ENCODE results near the gene SCNN1B. TPM values are rescaled to one million over a fixed set of nuclear protein-coding genes. Genes with fewer than 3 reads are reported as not detected.

The SCNN1B gene
- total and polyA plus RNA-seq, 10 donors = 0.80 to 6.3 (median 2.9) TPM

GRCh38 chr16:23320693-23321092, 18.6 kb downstream of the SCNN1B start:
- Histone ChIP-seq H3K4me1 (no peaks in the 10 kb centered on the region), H3K27me3 (replicated peaks in 1 of 7) (no peaks in the 10 kb centered on the region), H3K4me3 (no peak overlapping the region), H3K9me3 (no peaks in the 10 kb centered on the region), H3K36me3 (no peaks in the 10 kb centered on the region), H3K27ac (no peak overlapping the region)
- TF ChIP-seq, protein P1, sequence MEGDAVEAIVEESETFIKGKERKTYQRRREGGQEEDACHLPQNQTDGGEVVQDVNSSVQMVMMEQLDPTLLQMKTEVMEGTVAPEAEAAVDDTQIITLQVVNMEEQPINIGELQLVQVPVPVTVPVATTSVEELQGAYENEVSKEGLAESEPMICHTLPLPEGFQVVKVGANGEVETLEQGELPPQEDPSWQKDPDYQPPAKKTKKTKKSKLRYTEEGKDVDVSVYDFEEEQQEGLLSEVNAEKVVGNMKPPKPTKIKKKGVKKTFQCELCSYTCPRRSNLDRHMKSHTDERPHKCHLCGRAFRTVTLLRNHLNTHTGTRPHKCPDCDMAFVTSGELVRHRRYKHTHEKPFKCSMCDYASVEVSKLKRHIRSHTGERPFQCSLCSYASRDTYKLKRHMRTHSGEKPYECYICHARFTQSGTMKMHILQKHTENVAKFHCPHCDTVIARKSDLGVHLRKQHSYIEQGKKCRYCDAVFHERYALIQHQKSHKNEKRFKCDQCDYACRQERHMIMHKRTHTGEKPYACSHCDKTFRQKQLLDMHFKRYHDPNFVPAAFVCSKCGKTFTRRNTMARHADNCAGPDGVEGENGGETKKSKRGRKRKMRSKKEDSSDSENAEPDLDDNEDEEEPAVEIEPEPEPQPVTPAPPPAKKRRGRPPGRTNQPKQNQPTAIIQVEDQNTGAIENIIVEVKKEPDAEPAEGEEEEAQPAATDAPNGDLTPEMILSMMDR (IDR thresholded peaks at IDR 0.05 in 8 of 11, conservative IDR thresholded peaks at IDR 0.05 in 3 of 11) = no peak
- TF ChIP-seq POLR2AphosphoS5 (IDR thresholded peaks at IDR 0.05) = no peak
- TF ChIP-seq POLR2A (IDR thresholded peaks at IDR 0.05) = no peak
- no peak for DNase-seq
- WGBS, 5 donors = 68 to 73% (median 69%) methylated on average over 7 of the region's 7 CpGs
- intact Hi-C loops (cut with DNase I; ENCODE audit: low total_unique reads) = no loop called here

- TF ChIP-seq, protein P1 (IDR thresholded peaks at IDR 0.05 in 8 of 11, conservative IDR thresholded peaks at IDR 0.05 in 3 of 11) = no peak
- no peak for TF ChIP-seq POLR2AphosphoS5 (IDR thresholded peaks at IDR 0.05)
- no peak for TF ChIP-seq POLR2A (IDR thresholded peaks at IDR 0.05)
- DNase-seq = no peak
- H3K4me3 ChIP-seq = no peak overlapping the region
- H3K36me3 ChIP-seq = no peaks in the 10 kb centered on the region
- H3K4me1 ChIP-seq = no peaks in the 10 kb centered on the region
- 89 to 95% (median 92%) methylated on average over 11 to 14 of the region's 14 CpGs for WGBS, 5 donors
- intact Hi-C loops (cut with DNase I; ENCODE audit: low total_unique reads) = no loop called here
- no peaks in the 10 kb centered on the region for H3K9me3 ChIP-seq
- H3K27ac ChIP-seq = no peak overlapping the region
- H3K27me3 ChIP-seq (replicated peaks in 1 of 7) = no peaks in the 10 kb centered on the region
Observed at GRCh38 chr16:23321206-23321875, 19.2 kb downstream of the SCNN1B start.

DNA sequence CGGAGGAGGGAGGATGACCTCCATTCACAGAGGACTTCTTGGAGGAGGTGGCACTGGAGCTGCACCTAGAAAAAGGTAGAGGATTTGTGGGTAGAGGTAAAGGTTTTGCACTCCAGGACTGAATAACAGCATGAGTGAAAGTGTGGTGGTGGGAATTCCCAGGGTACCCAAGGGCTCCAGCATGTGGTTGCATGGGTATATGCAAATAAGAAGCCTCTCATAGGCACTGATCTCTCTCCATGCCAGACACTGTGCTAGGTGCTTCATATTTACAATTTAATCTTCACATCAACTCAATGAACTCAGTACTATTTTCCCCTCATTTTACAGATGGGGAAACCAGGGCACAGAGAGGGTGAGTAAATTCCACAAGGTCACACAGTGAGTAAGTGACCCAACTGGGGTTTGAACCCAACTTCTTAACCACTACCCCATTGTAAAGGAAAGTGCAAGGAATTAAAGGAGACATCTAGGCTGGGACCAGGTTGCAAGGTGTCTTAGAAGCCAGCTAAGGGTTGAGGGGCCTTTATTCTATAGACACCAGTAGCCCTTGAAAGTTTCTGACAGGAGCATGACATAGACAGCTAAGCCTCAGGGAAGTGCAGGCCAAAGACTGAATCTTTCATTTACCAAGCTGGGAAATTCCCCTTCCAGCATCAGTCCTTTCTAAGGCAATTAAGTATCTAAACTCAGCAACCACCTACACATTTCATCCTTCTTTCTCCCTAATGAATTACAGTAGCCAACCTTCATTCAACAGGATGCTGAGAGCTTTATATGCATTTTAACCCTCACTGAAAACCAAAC, 21.3 kb downstream of the SCNN1B start:
- Histone ChIP-seq H3K27ac (no peak overlapping the region), H3K27me3 (replicated peaks in 1 of 7) (no peaks in the 10 kb centered on the region), H3K4me3 (no peak overlapping the region), H3K4me1 (no peaks in the 10 kb centered on the region), H3K36me3 (no peaks in the 10 kb centered on the region), H3K9me3 (no peaks in the 10 kb centered on the region)
- WGBS, 5 donors = 79 to 93% (median 86%) methylated on average over 1 of the region's 1 CpG
- TF ChIP-seq POLR2AphosphoS5 (IDR thresholded peaks at IDR 0.05) = no peak
- TF ChIP-seq, protein P1 (IDR thresholded peaks at IDR 0.05 in 8 of 11, conservative IDR thresholded peaks at IDR 0.05 in 3 of 11) = no peak
- TF ChIP-seq POLR2A (IDR thresholded peaks at IDR 0.05) = no peak
- intact Hi-C loops (cut with DNase I; ENCODE audit: low total_unique reads) = no loop called here
- no peak for DNase-seq

GRCh38 chr16:23324727-23325126, 22.6 kb downstream of the SCNN1B start:
- intact Hi-C loops (cut with DNase I; ENCODE audit: low total_unique reads) = no loop called here
- H3K4me1 ChIP-seq = no peaks in the 10 kb centered on the region
- H3K27me3 ChIP-seq (replicated peaks in 1 of 7) = no peaks in the 10 kb centered on the region
- no peak overlapping the region for H3K4me3 ChIP-seq
- TF ChIP-seq, protein P1 (IDR thresholded peaks at IDR 0.05 in 8 of 11, conservative IDR thresholded peaks at IDR 0.05 in 3 of 11) = no peak
- TF ChIP-seq POLR2A (IDR thresholded peaks at IDR 0.05) (no peak), POLR2AphosphoS5 (IDR thresholded peaks at IDR 0.05) (no peak)
- no peak for DNase-seq
- H3K9me3 ChIP-seq = no peaks in the 10 kb centered on the region
- H3K36me3 ChIP-seq = no peaks in the 10 kb centered on the region
- no peak overlapping the region for H3K27ac ChIP-seq
- WGBS, 5 donors = 14 to 46% (median 37%) methylated on average over 1 of the region's 1 CpG; no CpG with 5 or more reads in 1 of the 5 donors

Data from spleen (tissue), 11 donors.